Activated gamma-delta T cell treated with anti-CD3 and anti-CD28 coated beads, Interleukin-2, amount 50 U/mL, for 16 hours (primary cell): ENCODE results near the gene USP47.
"Not testable (repeated sequence)": the region's sequence is repeated elsewhere in the genome, so short reads cannot be mapped to it uniquely, and the experiment has no call there.

Experiments
- DNase-seq: peaks from one replicate; pipeline ENCODE4 v3.0.0-alpha.2; 2020; ENCODE audit warnings: low read depth

USP47 gene

GRCh38 chr11:11822946-11823345 is 18.8 kb upstream of the USP47 start:
- DNase-seq, result no peak

- no peak for DNase-seq
These were observed 15.5 kb upstream of the USP47 start for GRCh38 chr11:11826260-11826659.

- no peak for DNase-seq
These were observed 14.5 kb upstream of the USP47 start for GRCh38 chr11:11827272-11827671.

- not testable (repeated sequence) for DNase-seq
These were observed 10.4 kb upstream of the USP47 start for GRCh38 chr11:11831406-11831805.

- DNase-seq, result no peak
These were observed 5.0 kb upstream of the USP47 start for GRCh38 chr11:11836676-11837231.

- DNase-seq, result no peak
These were observed 2.1 kb upstream of the USP47 start for GRCh38 chr11:11839718-11840117.

- DNase-seq, result peak; percentile 13
These were observed 553 bp upstream of the USP47 start for GRCh38 chr11:11841116-11841722.

GRCh38 chr11:11842421-11843008 is 743 bp downstream of the USP47 start:
- peak; percentile 34 for DNase-seq

- no peak for DNase-seq
These were observed 1.4 kb downstream of the USP47 start for GRCh38 chr11:11843211-11843621.

GRCh38 chr11:11843642-11844041 is 1.9 kb downstream of the USP47 start:
- DNase-seq, result no peak

- no peak for DNase-seq
These were observed 2.5 kb downstream of the USP47 start for GRCh38 chr11:11844272-11844671.

GRCh38 chr11:11845071-11845470 is 3.3 kb downstream of the USP47 start:
- DNase-seq, result no peak

- no peak for DNase-seq
These were observed 3.8 kb downstream of the USP47 start for GRCh38 chr11:11845551-11845950.

GRCh38 chr11:11847082-11847481 is 5.3 kb downstream of the USP47 start:
- DNase-seq, result no peak

GRCh38 chr11:11848891-11849746 is 7.3 kb downstream of the USP47 start:
- peak; percentile 39 for DNase-seq

- no peak for DNase-seq
These were observed 8.9 kb downstream of the USP47 start for GRCh38 chr11:11850668-11851067.

- no peak for DNase-seq
These were observed 14.9 kb downstream of the USP47 start for GRCh38 chr11:11856638-11857037.

GRCh38 chr11:11857769-11858168 is 16.0 kb downstream of the USP47 start:
- no peak for DNase-seq

GRCh38 chr11:11858676-11859075 is 16.9 kb downstream of the USP47 start:
- no peak for DNase-seq

GRCh38 chr11:11860103-11860979 is 18.6 kb downstream of the USP47 start:
- no peak for DNase-seq

- no peak for DNase-seq
These were observed 21.2 kb downstream of the USP47 start for GRCh38 chr11:11862999-11863398.

- DNase-seq, result no peak
These were observed 22.6 kb downstream of the USP47 start for GRCh38 chr11:11864332-11864731.
